Peyer's patch (tissue), 4 donors: ENCODE results near the gene NEURL1B. TPM values are rescaled to one million over a fixed set of nuclear protein-coding genes. Genes with fewer than 3 reads are reported as not detected.
A peak's percentile ranks its signal among the peaks of the same experiment; 100 is the strongest.

Source experiments
- DNase-seq, 3 donors: peaks; one replicate each; pipeline ENCODE4 v3.0.0-alpha.2; 2017 to 2019
- H3K27ac ChIP-seq, 4 donors: fragments of 200-600 bp; sonication (generic); one replicate each; pipeline ENCODE4 v1.5.1; 2016 to 2019
- H3K27me3 ChIP-seq, 2 donors: fragments of 200-600 bp; sonication (generic); one replicate each; pipeline ENCODE4 v1.5.1; 2019
- H3K36me3 ChIP-seq, 3 donors: fragments of 200-600 bp; sonication (generic); one replicate each; pipeline ENCODE4 v1.5.1; 2016 to 2019
- H3K4me1 ChIP-seq, 4 donors: fragments of 200-600 bp; sonication (generic); one replicate each; pipeline ENCODE4 v1.5.1; 2016 to 2019
- H3K4me3 ChIP-seq, 4 donors: fragments of 200-600 bp; sonication (generic); 1 replicate in 3 of 4; 2 replicates in 1 of 4; pipeline ENCODE4 v1.5.1; 2016 to 2019; ENCODE audit warnings: mild to moderate bottlenecking in 1 of 4
- H3K9me3 ChIP-seq, 4 donors: fragments of 200-600 bp; sonication (generic); one replicate each; pipeline ENCODE4 v1.5.1; 2016 to 2019; ENCODE audit warnings: mild to moderate bottlenecking in 1 of 4
- CTCF ChIP-seq, 6 experiments: fragments of 450-650 bp in 4 of 6; fragments of 200-600 bp in 2 of 6; sonication (generic) in 1 of 6; IDR thresholded peaks; one replicate each; pipeline ENCODE4 v1.5.1; 2017 to 2019; ENCODE audit warnings: antibody characterized with exemption in 6 of 6, mild to moderate bottlenecking in 3 of 6, moderate library complexity in 1 of 6
- POLR2A ChIP-seq, 2 donors: fragments of 450-650 bp; IDR thresholded peaks; one replicate each; pipeline ENCODE4 v1.5.1; 2017; ENCODE audit warnings: antibody characterized with exemption in 2 of 2, mild to moderate bottlenecking in 2 of 2, moderate library complexity in 2 of 2
- total RNA-seq, 4 donors: library from RNA; depleted of rRNA; stranded (reverse); fragments of >200 nt; gene quantifications; one replicate each; pipeline ENCODE4 v1.1.0, GENCODE V29; 2016

Gene NEURL1B
- total RNA-seq, 4 donors from 2014 or later = 38.8 to 97.2 (median 81.0) TPM

- DNase-seq = peak in 1 of 3 donors; percentile 14
- TF ChIP-seq CTCF (IDR thresholded peaks at IDR 0.05) (no peak), POLR2A (IDR thresholded peaks at IDR 0.05) (no peak)
- no peaks in the 10 kb centered on the region for H3K36me3 ChIP-seq
- H3K27me3 ChIP-seq = no peaks in the 10 kb centered on the region
- H3K4me1 ChIP-seq = no peaks in the 10 kb centered on the region
- no peak overlapping the region for H3K4me3 ChIP-seq
- H3K27ac ChIP-seq = no peak overlapping the region
- H3K9me3 ChIP-seq = no peaks in the 10 kb centered on the region
Observed at GRCh38 chr5:172594431-172594830, 46.6 kb upstream of the NEURL1B start.

GRCh38 chr5:172594867-172595466 lies 46.1 kb upstream of the NEURL1B start:
- no peak for TF ChIP-seq POLR2A (IDR thresholded peaks at IDR 0.05)
- no peak for TF ChIP-seq CTCF (IDR thresholded peaks at IDR 0.05)
- DNase-seq = peak in 1 of 3 donors; percentile 24
- Histone ChIP-seq H3K4me1 (no peaks in the 10 kb centered on the region), H3K36me3 (no peaks in the 10 kb centered on the region), H3K27me3 (no peaks in the 10 kb centered on the region), H3K27ac (no peak overlapping the region), H3K4me3 (no peak overlapping the region), H3K9me3 (no peaks in the 10 kb centered on the region)

GRCh38 chr5:172595596-172596455 lies 45.2 kb upstream of the NEURL1B start:
- TF ChIP-seq CTCF (IDR thresholded peaks at IDR 0.05) (no peak), POLR2A (IDR thresholded peaks at IDR 0.05) (no peak)
- Histone ChIP-seq H3K9me3 (no peaks in the 10 kb centered on the region), H3K27me3 (no peaks in the 10 kb centered on the region), H3K4me3 (no peak overlapping the region), H3K27ac (no peak overlapping the region), H3K4me1 (no peaks in the 10 kb centered on the region), H3K36me3 (no peaks in the 10 kb centered on the region)
- no peak for DNase-seq

- Histone ChIP-seq H3K36me3 (no peaks in the 10 kb centered on the region), H3K9me3 (no peaks in the 10 kb centered on the region), H3K4me1 (no peaks in the 10 kb centered on the region), H3K27ac (no peak overlapping the region), H3K27me3 (no peaks in the 10 kb centered on the region), H3K4me3 (no peak overlapping the region)
- TF ChIP-seq CTCF (IDR thresholded peaks at IDR 0.05) = no peak
- no peak for TF ChIP-seq POLR2A (IDR thresholded peaks at IDR 0.05)
- DNase-seq = no peak
Observed at GRCh38 chr5:172596638-172597231, 44.3 kb upstream of the NEURL1B start.

- H3K27me3 ChIP-seq = no peaks in the 10 kb centered on the region
- H3K9me3 ChIP-seq = no peaks in the 10 kb centered on the region
- no peaks in the 10 kb centered on the region for H3K36me3 ChIP-seq
- no peak overlapping the region for H3K4me3 ChIP-seq
- DNase-seq = no peak
- H3K4me1 ChIP-seq = no peaks in the 10 kb centered on the region
- H3K27ac ChIP-seq = no peak overlapping the region
- TF ChIP-seq POLR2A (IDR thresholded peaks at IDR 0.05) (no peak), CTCF (IDR thresholded peaks at IDR 0.05) (no peak)
Observed at GRCh38 chr5:172597755-172598155, 43.3 kb upstream of the NEURL1B start.
